Body of pancreas (tissue), 4 donors: ENCODE data around the gene TAF15. TPM values are rescaled to one million over a fixed set of nuclear protein-coding genes. Genes with fewer than 3 reads are reported as not detected.

Source experiments
- ATAC-seq: fragments of 150-250 bp; one replicate; pipeline ENCODE4 v1.9.1; 2016
- DNase-seq, 4 donors: peaks; one replicate each; pipeline ENCODE4 v3.0.0-alpha.2; 2019
- H3K27ac ChIP-seq, 4 donors: fragments of 200-600 bp; sonication (generic); 1 replicate in 3 of 4; 2 replicates in 1 of 4; pipeline versions ENCODE4 v1.5.1 to v1.6.1; 2016 to 2019; ENCODE audit warnings: mild to moderate bottlenecking in 1 of 4, mixed read lengths in 1 of 4, moderate library complexity in 1 of 4
- H3K27me3 ChIP-seq, 2 donors: fragments of 200-600 bp; sonication (generic); one replicate each; pipeline ENCODE4 v1.6.0; 2016; ENCODE audit warnings: mild to moderate bottlenecking in 1 of 2
- H3K36me3 ChIP-seq, 2 donors: fragments of 200-600 bp; sonication (generic); replicated peaks in 1 of 2; 2 replicates each; pipeline ENCODE4 v1.5.1; 2016; ENCODE audit warnings: low read depth in 2 of 2; ENCODE audit not compliant: insufficient read depth in 1 of 2
- H3K4me1 ChIP-seq: fragments of 200-600 bp; sonication (generic); one replicate; pipeline ENCODE4 v1.6.0; 2016
- H3K4me3 ChIP-seq, 2 donors: fragments of 200-600 bp; sonication (generic); 1 replicate in 1 of 2; 2 replicates in 1 of 2; pipeline ENCODE4 v1.5.1; 2016 to 2019
- H3K9me3 ChIP-seq, 3 donors: fragments of 200-600 bp; sonication (generic); 1 replicate in 2 of 3; 2 replicates in 1 of 3; pipeline ENCODE4 v1.5.1; 2016
- POLR2A ChIP-seq, 3 donors: fragments of 450-650 bp; IDR thresholded peaks; one replicate each; pipeline ENCODE4 v1.6.1; 2016; ENCODE audit warnings: antibody characterized with exemption in 3 of 3, mild to moderate bottlenecking in 2 of 3
- WGBS, 2 donors: methylation state at CpG; one replicate each; pipeline ENCODE4 v1.1.5; 2017; 5-methylcytosine and 5-hydroxymethylcytosine counted together
- intact Hi-C: fragments of 100-400 bp; cut with DNase I; formaldehyde crosslinking; loops from one replicate; pipeline ENCODE4 v1.15.1; 2023
- total RNA-seq, 2 donors: library from RNA; depleted of rRNA; stranded (reverse); fragments of >200 nt; gene quantifications; one replicate each; pipeline ENCODE4 v1.1.0, GENCODE V29; 2016
- TF ChIP-seq, protein P1 (sequence below), 7 experiments: fragments of 450-650 bp in 4 of 7; fragments of 200-600 bp in 3 of 7; sonication (generic) in 3 of 7; IDR thresholded peaks; one replicate each; pipeline ENCODE4 v1.5.1; 2016 to 2019; ENCODE audit warnings: antibody characterized with exemption in 7 of 7

Gene TAF15
- total RNA-seq, 2 donors from 2014 or later, result 47.7 to 51.1 TPM

- Histone ChIP-seq H3K27ac (no peak overlapping the region), H3K4me1 (peaks cover 11% of the 10 kb centered on the region), H3K27me3 (no peaks in the 10 kb centered on the region), H3K36me3 (no peaks in the 10 kb centered on the region), H3K9me3 (no peaks in the 10 kb centered on the region), H3K4me3 (no peak overlapping the region)
- ATAC-seq (no peak), DNase-seq (peak; percentile 45 to 62 (median 52))
- intact Hi-C loops, result loop anchor here (5.0 kb wide), 1 partner anchor 40 kb away; the partner anchor contains the start of gene TAF15
- WGBS, 2 donors, result 26 to 30% methylated on average over 7 of the region's 7 CpGs
- no peak for TF ChIP-seq POLR2A (IDR thresholded peaks at IDR 0.05)
- TF ChIP-seq, protein P1, sequence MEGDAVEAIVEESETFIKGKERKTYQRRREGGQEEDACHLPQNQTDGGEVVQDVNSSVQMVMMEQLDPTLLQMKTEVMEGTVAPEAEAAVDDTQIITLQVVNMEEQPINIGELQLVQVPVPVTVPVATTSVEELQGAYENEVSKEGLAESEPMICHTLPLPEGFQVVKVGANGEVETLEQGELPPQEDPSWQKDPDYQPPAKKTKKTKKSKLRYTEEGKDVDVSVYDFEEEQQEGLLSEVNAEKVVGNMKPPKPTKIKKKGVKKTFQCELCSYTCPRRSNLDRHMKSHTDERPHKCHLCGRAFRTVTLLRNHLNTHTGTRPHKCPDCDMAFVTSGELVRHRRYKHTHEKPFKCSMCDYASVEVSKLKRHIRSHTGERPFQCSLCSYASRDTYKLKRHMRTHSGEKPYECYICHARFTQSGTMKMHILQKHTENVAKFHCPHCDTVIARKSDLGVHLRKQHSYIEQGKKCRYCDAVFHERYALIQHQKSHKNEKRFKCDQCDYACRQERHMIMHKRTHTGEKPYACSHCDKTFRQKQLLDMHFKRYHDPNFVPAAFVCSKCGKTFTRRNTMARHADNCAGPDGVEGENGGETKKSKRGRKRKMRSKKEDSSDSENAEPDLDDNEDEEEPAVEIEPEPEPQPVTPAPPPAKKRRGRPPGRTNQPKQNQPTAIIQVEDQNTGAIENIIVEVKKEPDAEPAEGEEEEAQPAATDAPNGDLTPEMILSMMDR (IDR thresholded peaks at IDR 0.05), result peak; percentile 31 to 70 (median 56)
Measured at GRCh38 chr17:35766903-35767510, 42.3 kb upstream of the TAF15 start.

- no peaks in the 10 kb centered on the region for H3K9me3 ChIP-seq
- no peak for DNase-seq
- no peak for TF ChIP-seq POLR2A (IDR thresholded peaks at IDR 0.05)
- TF ChIP-seq, protein P1 (IDR thresholded peaks at IDR 0.05), result no peak
- ATAC-seq, result no peak
- WGBS, 2 donors, result 80 to 81% methylated on average over 2 of the region's 2 CpGs
- intact Hi-C loops, result loop anchor here (5.0 kb wide), 1 partner anchor 39 kb away; the partner anchor contains the start of gene TAF15
- H3K27me3 ChIP-seq, result no peaks in the 10 kb centered on the region
- no peak overlapping the region for H3K27ac ChIP-seq
- no peaks in the 10 kb centered on the region for H3K36me3 ChIP-seq
- H3K4me1 ChIP-seq, result peaks cover 10% of the 10 kb centered on the region
- no peak overlapping the region for H3K4me3 ChIP-seq
Measured at GRCh38 chr17:35768797-35769196, 40.5 kb upstream of the TAF15 start.

DNA sequence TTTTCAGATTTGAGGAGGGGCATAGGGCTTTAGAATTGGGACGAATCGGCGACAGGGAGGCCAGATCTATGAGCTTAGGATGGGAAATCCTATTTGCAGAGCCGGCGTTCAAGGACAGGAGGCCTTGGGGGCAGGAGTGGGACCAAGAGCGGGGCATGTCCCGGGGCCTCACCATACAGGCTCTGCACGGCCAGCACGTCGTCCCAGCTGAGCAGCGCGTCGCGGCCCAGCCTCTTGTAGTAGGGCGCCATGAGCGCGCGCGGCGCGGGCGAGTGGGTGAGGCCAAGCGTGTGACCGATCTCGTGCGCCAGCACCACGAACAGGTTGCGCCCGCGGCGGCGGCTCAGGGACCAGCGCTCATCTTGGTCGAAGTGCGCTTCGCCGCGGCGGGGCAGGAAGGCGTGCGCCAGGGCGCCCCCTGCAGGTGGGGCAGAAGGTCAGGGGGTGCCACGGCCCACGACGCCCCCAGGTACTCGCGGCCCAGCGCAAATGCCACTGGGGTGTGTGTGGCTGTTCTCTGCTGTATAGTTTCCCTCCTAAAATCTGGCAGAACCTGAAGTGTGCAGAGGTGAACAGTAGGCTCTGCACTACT, 39.3 kb upstream of the TAF15 start:
- intact Hi-C loops, result loop anchor here (5.0 kb wide), 1 partner anchor 37 kb away; the partner anchor contains the start of gene TAF15
- Histone ChIP-seq H3K9me3 (no peaks in the 10 kb centered on the region), H3K4me3 (no peak overlapping the region), H3K4me1 (peaks cover 3% of the 10 kb centered on the region), H3K27me3 (no peaks in the 10 kb centered on the region), H3K27ac (no peak overlapping the region), H3K36me3 (no peaks in the 10 kb centered on the region)
- TF ChIP-seq POLR2A (IDR thresholded peaks at IDR 0.05), result no peak
- TF ChIP-seq, protein P1 (IDR thresholded peaks at IDR 0.05), result no peak
- WGBS, 2 donors, result 80 to 81% methylated on average over 38 to 40 of the region's 48 CpGs
- ATAC-seq (no peak), DNase-seq (no peak)

- Histone ChIP-seq H3K36me3 (no peaks in the 10 kb centered on the region), H3K27ac (no peak overlapping the region), H3K27me3 (no peaks in the 10 kb centered on the region), H3K4me1 (peaks cover 9% of the 10 kb centered on the region), H3K4me3 (no peak overlapping the region), H3K9me3 (no peaks in the 10 kb centered on the region)
- TF ChIP-seq, protein P1 (IDR thresholded peaks at IDR 0.05), result no peak
- TF ChIP-seq POLR2A (IDR thresholded peaks at IDR 0.05), result no peak
- intact Hi-C loops, result no loop called here
- ATAC-seq, result no peak
- whole genome bisulfite sequencing, 2 donors, result 82% methylated on average over 20 of the region's 20 CpGs; no CpG with 5 or more reads in 1 of the 2 donors
- no peak for DNase-seq
Measured at GRCh38 chr17:35773129-35773528, 36.2 kb upstream of the TAF15 start.
